DOHH2 (cell line): Measurements from ENCODE around the gene FPR2.

Experiments
- CTCF ChIP-seq: fragments of 200-600 bp; sonication (generic); IDR thresholded peaks from one replicate; pipeline ENCODE4 v1.5.1; 2014; ENCODE audit warnings: antibody characterized with exemption, mild to moderate bottlenecking, low read depth, low read length; ENCODE audit not compliant: poor library complexity, severe bottlenecking
- EZH2phosphoT487 ChIP-seq: fragments of 200-600 bp; sonication (generic); IDR thresholded peaks from 2 replicates; pipeline ENCODE4 v1.6.1; 2017; ENCODE audit warnings: borderline replicate concordance, mild to moderate bottlenecking, antibody characterized with exemption, low read length, moderate library complexity, mixed read lengths

GRCh38 chr19:51722492-51722891, 38.5 kb upstream of the FPR2 start:
- TF ChIP-seq CTCF (no peak), EZH2phosphoT487 (no peak)
